Activated naive CD4-positive, alpha-beta T cell treated with anti-CD3 and anti-CD28 coated beads, Interleukin-2, amount 10 ng/mL, durations not matched to agents 7 days and 5 days (primary cell): ENCODE measurements around the gene PTPRS.

Experiments used
- CTCF ChIA-PET: fragments of 350-600 bp; sonication (Branson Sonifier 250); formaldehyde crosslinking; loops from one replicate; lab custom pipeline; 2021; ENCODE audit warnings: antibody characterized with exemption; lab: Charles Lee
- DNase-seq: peaks from one replicate; pipeline ENCODE4 v3.0.0-alpha.2; 2020
- H3K27ac Mint-ChIP-seq: one replicate; pipeline ENCODE4 v1.8.0; 2021; ENCODE audit warnings: mild to moderate bottlenecking, moderate library complexity, mixed read lengths
- H3K27me3 Mint-ChIP-seq: one replicate; pipeline ENCODE4 v1.8.0; 2021; ENCODE audit warnings: mild to moderate bottlenecking, mixed read lengths
- H3K36me3 Mint-ChIP-seq: one replicate; pipeline ENCODE4 v1.8.0; 2021; ENCODE audit warnings: mixed read lengths
- H3K4me1 Mint-ChIP-seq: one replicate; pipeline ENCODE4 v1.8.0; 2021; ENCODE audit warnings: mixed read lengths
- H3K4me3 Mint-ChIP-seq: one replicate; pipeline ENCODE4 v1.8.0; 2021; ENCODE audit warnings: mild to moderate bottlenecking, moderate library complexity, mixed read lengths
- H3K9me3 Mint-ChIP-seq: one replicate; pipeline ENCODE4 v1.8.0; 2021; ENCODE audit warnings: mixed read lengths

PTPRS gene

GRCh38 chr19:5317321-5317720, 23.3 kb downstream of the PTPRS start:
- Mint-ChIP-seq H3K27me3 (peaks cover 15% of the 10 kb centered on the region), H3K4me3 (no peak overlapping the region), H3K36me3 (no peaks in the 10 kb centered on the region), H3K27ac (no peak overlapping the region), H3K9me3 (no peaks in the 10 kb centered on the region), H3K4me1 (no peaks in the 10 kb centered on the region)
- CTCF ChIA-PET: no interaction called here
- DNase-seq: no peak

- CTCF ChIA-PET: no interaction called here
- Mint-ChIP-seq H3K27me3 (peaks cover 5% of the 10 kb centered on the region), H3K4me1 (no peaks in the 10 kb centered on the region), H3K27ac (no peak overlapping the region), H3K9me3 (no peaks in the 10 kb centered on the region), H3K4me3 (no peak overlapping the region), H3K36me3 (no peaks in the 10 kb centered on the region)
- no peak for DNase-seq
Measured at GRCh38 chr19:5316138-5316537, 24.5 kb downstream of the PTPRS start.

GRCh38 chr19:5314907-5315298, 25.7 kb downstream of the PTPRS start:
- CTCF ChIA-PET: no interaction called here
- Mint-ChIP-seq H3K9me3 (no peaks in the 10 kb centered on the region), H3K27ac (no peak overlapping the region), H3K36me3 (no peaks in the 10 kb centered on the region), H3K27me3 (peaks cover 4% of the 10 kb centered on the region), H3K4me1 (no peaks in the 10 kb centered on the region), H3K4me3 (no peak overlapping the region)
- no peak for DNase-seq

- no peaks in the 10 kb centered on the region for H3K9me3 Mint-ChIP-seq
- DNase-seq: no peak
- peaks cover 4% of the 10 kb centered on the region for H3K27me3 Mint-ChIP-seq
- no peak overlapping the region for H3K27ac Mint-ChIP-seq
- H3K4me3 Mint-ChIP-seq: no peak overlapping the region
- no peaks in the 10 kb centered on the region for H3K36me3 Mint-ChIP-seq
- CTCF ChIA-PET: no interaction called here
- no peaks in the 10 kb centered on the region for H3K4me1 Mint-ChIP-seq
Measured at GRCh38 chr19:5314012-5314906, 26.4 kb downstream of the PTPRS start.

GRCh38 chr19:5313307-5313706, 27.3 kb downstream of the PTPRS start:
- no peaks in the 10 kb centered on the region for H3K36me3 Mint-ChIP-seq
- H3K9me3 Mint-ChIP-seq: no peaks in the 10 kb centered on the region
- CTCF ChIA-PET: no interaction called here
- no peaks in the 10 kb centered on the region for H3K4me1 Mint-ChIP-seq
- no peak overlapping the region for H3K4me3 Mint-ChIP-seq
- no peak for DNase-seq
- peaks cover 4% of the 10 kb centered on the region for H3K27me3 Mint-ChIP-seq
- H3K27ac Mint-ChIP-seq: no peak overlapping the region

GRCh38 chr19:5312058-5312457, 28.6 kb downstream of the PTPRS start:
- CTCF ChIA-PET: no interaction called here
- Mint-ChIP-seq H3K27me3 (peaks cover 4% of the 10 kb centered on the region), H3K36me3 (no peaks in the 10 kb centered on the region), H3K4me1 (no peaks in the 10 kb centered on the region), H3K27ac (no peak overlapping the region), H3K4me3 (no peak overlapping the region), H3K9me3 (no peaks in the 10 kb centered on the region)
- DNase-seq: no peak

- peaks cover 4% of the 10 kb centered on the region for H3K27me3 Mint-ChIP-seq
- H3K4me1 Mint-ChIP-seq: no peaks in the 10 kb centered on the region
- no peaks in the 10 kb centered on the region for H3K9me3 Mint-ChIP-seq
- no peak for DNase-seq
- no peaks in the 10 kb centered on the region for H3K36me3 Mint-ChIP-seq
- H3K4me3 Mint-ChIP-seq: no peak overlapping the region
- CTCF ChIA-PET: no interaction called here
- H3K27ac Mint-ChIP-seq: no peak overlapping the region
Measured at GRCh38 chr19:5309438-5310204, 31.0 kb downstream of the PTPRS start.

GRCh38 chr19:5308451-5309437, 31.9 kb downstream of the PTPRS start:
- H3K4me3 Mint-ChIP-seq: no peak overlapping the region
- CTCF ChIA-PET: no interaction called here

GRCh38 chr19:5307655-5308054, 33.0 kb downstream of the PTPRS start:
- CTCF ChIA-PET: no interaction called here
- no peak overlapping the region for H3K4me3 Mint-ChIP-seq
- H3K4me1 Mint-ChIP-seq: no peaks in the 10 kb centered on the region
- H3K36me3 Mint-ChIP-seq: no peaks in the 10 kb centered on the region
- H3K27ac Mint-ChIP-seq: no peak overlapping the region
- H3K27me3 Mint-ChIP-seq: no peaks in the 10 kb centered on the region
- no peak for DNase-seq
- no peaks in the 10 kb centered on the region for H3K9me3 Mint-ChIP-seq

More at GRCh38 chr19:5308451-5309437, 31.9 kb downstream of the PTPRS start:
- no peak overlapping the region for H3K27ac Mint-ChIP-seq
- H3K36me3 Mint-ChIP-seq: no peaks in the 10 kb centered on the region
- DNase-seq: no peak
- no peaks in the 10 kb centered on the region for H3K4me1 Mint-ChIP-seq
- no peaks in the 10 kb centered on the region for H3K9me3 Mint-ChIP-seq
- peaks cover 4% of the 10 kb centered on the region for H3K27me3 Mint-ChIP-seq

GRCh38 chr19:5305163-5305562, 35.4 kb downstream of the PTPRS start:
- DNase-seq: no peak
- H3K9me3 Mint-ChIP-seq: no peaks in the 10 kb centered on the region
- no peak overlapping the region for H3K4me3 Mint-ChIP-seq
- CTCF ChIA-PET: no interaction called here
- no peaks in the 10 kb centered on the region for H3K4me1 Mint-ChIP-seq
- H3K36me3 Mint-ChIP-seq: no peaks in the 10 kb centered on the region
- no peak overlapping the region for H3K27ac Mint-ChIP-seq
- H3K27me3 Mint-ChIP-seq: no peaks in the 10 kb centered on the region

GRCh38 chr19:5304486-5304885, 36.1 kb downstream of the PTPRS start:
- Mint-ChIP-seq H3K4me1 (no peaks in the 10 kb centered on the region), H3K9me3 (no peaks in the 10 kb centered on the region), H3K27ac (no peak overlapping the region), H3K4me3 (no peak overlapping the region), H3K27me3 (no peaks in the 10 kb centered on the region), H3K36me3 (no peaks in the 10 kb centered on the region)
- CTCF ChIA-PET: no interaction called here
- DNase-seq: no peak

- Mint-ChIP-seq H3K27ac (no peak overlapping the region), H3K27me3 (peaks cover 11% of the 10 kb centered on the region), H3K4me3 (no peak overlapping the region), H3K4me1 (no peaks in the 10 kb centered on the region), H3K36me3 (no peaks in the 10 kb centered on the region), H3K9me3 (peaks cover 3% of the 10 kb centered on the region)
- CTCF ChIA-PET: no interaction called here
- DNase-seq: no peak
Measured at GRCh38 chr19:5303208-5303607, 37.4 kb downstream of the PTPRS start.

- H3K27ac Mint-ChIP-seq: no peak overlapping the region
- no peaks in the 10 kb centered on the region for H3K4me1 Mint-ChIP-seq
Measured at GRCh38 chr19:5302396-5302795, 38.2 kb downstream of the PTPRS start.

GRCh38 chr19:5299137-5299536, 41.5 kb downstream of the PTPRS start:
- no peak for DNase-seq
- no peaks in the 10 kb centered on the region for H3K36me3 Mint-ChIP-seq
- H3K4me3 Mint-ChIP-seq: no peak overlapping the region
- no peaks in the 10 kb centered on the region for H3K4me1 Mint-ChIP-seq
- H3K27me3 Mint-ChIP-seq: peaks cover 30% of the 10 kb centered on the region
- CTCF ChIA-PET: no interaction called here
- no peak overlapping the region for H3K27ac Mint-ChIP-seq
- peaks cover 3% of the 10 kb centered on the region for H3K9me3 Mint-ChIP-seq

More at GRCh38 chr19:5302396-5302795, 38.2 kb downstream of the PTPRS start:
- Mint-ChIP-seq H3K27me3 (peaks cover 12% of the 10 kb centered on the region), H3K9me3 (peaks cover 3% of the 10 kb centered on the region), H3K4me3 (no peak overlapping the region), H3K36me3 (no peaks in the 10 kb centered on the region)
- no peak for DNase-seq
- CTCF ChIA-PET: no interaction called here
